GM23248 (cell line): ENCODE measurements around the gene CD7. TPM values are rescaled to one million over a fixed set of nuclear protein-coding genes. Genes with fewer than 3 reads are reported as not detected.

ENCODE experiments used
- DNase-seq: peaks from one replicate; pipeline ENCODE4 v3.0.0-alpha.2; 2015
- H2AFZ ChIP-seq: fragments of 200-600 bp; sonication (generic); 2 replicates; pipeline ENCODE4 v1.6.1; 2016; ENCODE audit warnings: antibody characterized with exemption
- H3F3A ChIP-seq: fragments of 200-600 bp; sonication (generic); 2 replicates; pipeline ENCODE4 v1.6.1; 2016; ENCODE audit warnings: mild to moderate bottlenecking, antibody characterized with exemption, mixed run types; ENCODE audit not compliant: insufficient read depth
- H3K27ac ChIP-seq: fragments of 200-600 bp; sonication (generic); 2 replicates; pipeline ENCODE4 v1.5.1; 2016; ENCODE audit warnings: mild to moderate bottlenecking
- H3K27me3 ChIP-seq: fragments of 200-600 bp; sonication (generic); replicated peaks from 2 replicates; pipeline ENCODE4 v1.6.1; 2016; ENCODE audit warnings: mild to moderate bottlenecking; ENCODE audit not compliant: insufficient read depth
- H3K36me3 ChIP-seq: fragments of 200-600 bp; sonication (generic); 2 replicates; pipeline ENCODE4 v1.6.1; 2016; ENCODE audit warnings: low read depth, mild to moderate bottlenecking
- H3K4me1 ChIP-seq: fragments of 200-600 bp; sonication (generic); 2 replicates; pipeline ENCODE4 v1.6.1; 2016; ENCODE audit warnings: mild to moderate bottlenecking; ENCODE audit not compliant: insufficient read depth
- H3K4me2 ChIP-seq: fragments of 200-600 bp; sonication (generic); one replicate; pipeline ENCODE4 v1.6.1; 2016; ENCODE audit warnings: mild to moderate bottlenecking; ENCODE audit not compliant: unreplicated experiment
- H3K4me3 ChIP-seq: fragments of 200-600 bp; sonication (generic); 2 replicates; pipeline ENCODE4 v1.5.1; 2016; ENCODE audit warnings: mild to moderate bottlenecking
- H3K79me2 ChIP-seq: fragments of 200-600 bp; sonication (generic); 2 replicates; pipeline ENCODE4 v1.6.1; 2016; ENCODE audit warnings: mild to moderate bottlenecking; ENCODE audit not compliant: insufficient read depth
- H3K9ac ChIP-seq: fragments of 200-600 bp; sonication (generic); 2 replicates; pipeline ENCODE4 v1.6.1; 2016; ENCODE audit warnings: mild to moderate bottlenecking
- H3K9me2 ChIP-seq: fragments of 200-600 bp; sonication (generic); 2 replicates; pipeline ENCODE4 v1.6.1; 2016; ENCODE audit warnings: mixed run types, mild to moderate bottlenecking, moderate library complexity; ENCODE audit not compliant: insufficient read depth
- H3K9me3 ChIP-seq: fragments of 200-600 bp; sonication (generic); one replicate; pipeline ENCODE4 v1.6.1; 2017; ENCODE audit warnings: low read depth
- H4K20me1 ChIP-seq: fragments of 200-600 bp; sonication (generic); 2 replicates; pipeline ENCODE4 v1.6.0; 2016; ENCODE audit not compliant: insufficient read depth
- EZH2 ChIP-seq: fragments of 200-600 bp; sonication (generic); IDR thresholded peaks from 2 replicates; pipeline ENCODE4 v1.6.1; 2018; ENCODE audit warnings: antibody characterized with exemption, mild to moderate bottlenecking; ENCODE audit not compliant: insufficient read depth, poor library complexity, severe bottlenecking
- EZH2phosphoT487 ChIP-seq: fragments of 200-600 bp; sonication (generic); IDR thresholded peaks from 2 replicates; pipeline ENCODE4 v1.6.1; 2018; ENCODE audit warnings: antibody characterized with exemption, moderate library complexity, mild to moderate bottlenecking, low read depth; ENCODE audit not compliant: insufficient read depth
- WGBS, 2 experiments: methylation state at CpG; one replicate each; pipeline ENCODE4 v1.1.6; 2015 to 2017; ENCODE audit warnings: low lambda C conversion rate in 2 of 2, low coverage in 1 of 2; ENCODE audit errors: missing lambda C conversion rate in 2 of 2; 5-methylcytosine and 5-hydroxymethylcytosine counted together
- in situ Hi-C: fragments of 300-500 bp; cut with MboI; formaldehyde crosslinking; loops from 2 replicates; pipeline ENCODE4 v1.15.0; 2020
- polyA plus RNA-seq: library from polyadenylated mRNA; unstranded; fragments of >200 nt; fragmentation: Nextera tagmentation; extraction: Ambion mirVana; gene quantifications from 2 replicates; pipeline ENCODE4 v1.2.1, GENCODE V29; 2016
- total RNA-seq: library from RNA; depleted of rRNA; stranded (reverse); fragments of >200 nt; shearing (Covaris generic); gene quantifications from 2 replicates; pipeline ENCODE4 v1.2.3, GENCODE V29; 2014

Gene CD7
- total and polyA plus RNA-seq, 2 experiments from 2014 or later: 0.22 to 0.23 TPM

GRCh38 chr17:82272495-82273326 lies 44.7 kb downstream of the CD7 start:
- peaks cover 27% of the 10 kb centered on the region; the same call in 1 of the 2 replicates for H4K20me1 ChIP-seq
- H3K9me2 ChIP-seq: no peaks in the 10 kb centered on the region
- H3K79me2 ChIP-seq: peaks cover 53% of the 10 kb centered on the region
- H3K4me1 ChIP-seq: peaks cover 6% of the 10 kb centered on the region
- H2AFZ ChIP-seq: peak overlapping the region; percentile 95; the same call in 1 of the 2 replicates
- peak overlapping the region; percentile 87 for H3K27ac ChIP-seq
- H3K4me3 ChIP-seq: peak overlapping the region; percentile 90
- peaks cover 7% of the 10 kb centered on the region; the same call in 1 of the 2 replicates for H3K36me3 ChIP-seq
- H3F3A ChIP-seq: peaks cover 28% of the 10 kb centered on the region
- in situ Hi-C loops: no loop called here
- DNase-seq: peak; percentile 50
- TF ChIP-seq EZH2phosphoT487 (no peak), EZH2 (no peak)
- H3K9me3 ChIP-seq: no peaks in the 10 kb centered on the region
- H3K27me3 ChIP-seq: no peaks in the 10 kb centered on the region
- 1 to 2% methylated on average over 29 to 57 of the region's 57 CpGs for WGBS, 2 experiments
- peak overlapping the region; percentile 92 for H3K4me2 ChIP-seq
- peak overlapping the region; percentile 97 for H3K9ac ChIP-seq

- H3K4me3 ChIP-seq: peak overlapping the region; percentile 78; the same call in 1 of the 2 replicates
- TF ChIP-seq EZH2: no peak
- TF ChIP-seq EZH2phosphoT487: no peak
- peaks cover 63% of the 10 kb centered on the region for H3K79me2 ChIP-seq
- 91 to 95% methylated on average over 6 of the region's 6 CpGs for WGBS, 2 experiments
- H3K4me1 ChIP-seq: peaks cover 17% of the 10 kb centered on the region
- no peaks in the 10 kb centered on the region for H3K9me3 ChIP-seq
- H3K27ac ChIP-seq: no peak overlapping the region
- H3K27me3 ChIP-seq: no peaks in the 10 kb centered on the region
- in situ Hi-C loops: no loop called here
- H3F3A ChIP-seq: peaks cover 40% of the 10 kb centered on the region
- H3K36me3 ChIP-seq: peaks cover 7% of the 10 kb centered on the region; the same call in 1 of the 2 replicates
- no peaks in the 10 kb centered on the region for H3K9me2 ChIP-seq
- DNase-seq: no peak
- H3K9ac ChIP-seq: peak overlapping the region; percentile 97; the same call in 1 of the 2 replicates
- no peak overlapping the region for H2AFZ ChIP-seq
- no peak overlapping the region for H3K4me2 ChIP-seq
- H4K20me1 ChIP-seq: peaks cover 38% of the 10 kb centered on the region; the same call in 1 of the 2 replicates
These were observed 46.0 kb downstream of the CD7 start for GRCh38 chr17:82271401-82271800.

GRCh38 chr17:82270651-82271050 lies 46.8 kb downstream of the CD7 start:
- Histone ChIP-seq H3K9me3 (no peaks in the 10 kb centered on the region), H3K27ac (no peak overlapping the region), H3K79me2 (peaks cover 70% of the 10 kb centered on the region), H3K9me2 (no peaks in the 10 kb centered on the region), H2AFZ (no peak overlapping the region), H3K4me1 (peaks cover 21% of the 10 kb centered on the region), H4K20me1 (peaks cover 45% of the 10 kb centered on the region; the same call in 1 of the 2 replicates), H3K36me3 (peaks cover 12% of the 10 kb centered on the region), H3F3A (peaks cover 47% of the 10 kb centered on the region), H3K27me3 (no peaks in the 10 kb centered on the region), H3K4me2 (no peak overlapping the region), H3K4me3 (no peak overlapping the region), H3K9ac (no peak overlapping the region)
- no peak for TF ChIP-seq EZH2phosphoT487
- TF ChIP-seq EZH2: no peak
- in situ Hi-C loops: no loop called here
- WGBS, 2 experiments: 85 to 86% methylated on average over 12 of the region's 12 CpGs
- no peak for DNase-seq

GRCh38 chr17:82269882-82270500 lies 47.4 kb downstream of the CD7 start:
- WGBS, 2 experiments: 76 to 86% methylated on average over 13 of the region's 13 CpGs
- H3K9me3 ChIP-seq: no peaks in the 10 kb centered on the region
- in situ Hi-C loops: no loop called here
- H3K4me2 ChIP-seq: no peak overlapping the region
- H3K9ac ChIP-seq: no peak overlapping the region
- TF ChIP-seq EZH2: no peak
- TF ChIP-seq EZH2phosphoT487: no peak
- DNase-seq: no peak
- no peak overlapping the region for H2AFZ ChIP-seq
- H3K4me1 ChIP-seq: peaks cover 21% of the 10 kb centered on the region
- no peak overlapping the region for H3K4me3 ChIP-seq
- no peak overlapping the region for H3K27ac ChIP-seq
- H4K20me1 ChIP-seq: peaks cover 48% of the 10 kb centered on the region; the same call in 1 of the 2 replicates
- peaks cover 19% of the 10 kb centered on the region for H3K36me3 ChIP-seq
- H3F3A ChIP-seq: peaks cover 52% of the 10 kb centered on the region
- peaks cover 77% of the 10 kb centered on the region for H3K79me2 ChIP-seq
- no peaks in the 10 kb centered on the region for H3K9me2 ChIP-seq
- no peaks in the 10 kb centered on the region for H3K27me3 ChIP-seq
